Measurements from ENCODE around the gene UGGT1.
"Not testable (repeated sequence)": the region's sequence is repeated elsewhere in the genome, so short reads cannot be mapped to it uniquely, and the experiment has no call there.

Gene UGGT1

GRCh38 chr2:128166746-128167353 is 75.8 kb downstream of the UGGT1 start:
- in situ Hi-C loops (cut with MboI; ENCODE audit: low pct_unique_long_range_greater_than_20kb, low sequenced_read_pairs) = no loop called here
- DNase-seq = no peak

- no peak for DNase-seq
- in situ Hi-C loops (cut with MboI; ENCODE audit: low pct_unique_long_range_greater_than_20kb, low sequenced_read_pairs) = no loop called here
Observed at GRCh38 chr2:128169094-128169493, 78.1 kb downstream of the UGGT1 start.

- in situ Hi-C loops (cut with MboI; ENCODE audit: low pct_unique_long_range_greater_than_20kb, low sequenced_read_pairs) = no loop called here
- no peak for DNase-seq
Observed at GRCh38 chr2:128169497-128169896, 78.5 kb downstream of the UGGT1 start.

- in situ Hi-C loops (cut with MboI; ENCODE audit: low pct_unique_long_range_greater_than_20kb, low sequenced_read_pairs) = no loop called here
- DNase-seq = no peak
Observed at GRCh38 chr2:128169933-128170709, 79.1 kb downstream of the UGGT1 start.

GRCh38 chr2:128170776-128171175 is 79.8 kb downstream of the UGGT1 start:
- no peak for DNase-seq
- in situ Hi-C loops (cut with MboI; ENCODE audit: low pct_unique_long_range_greater_than_20kb, low sequenced_read_pairs) = no loop called here

GRCh38 chr2:128172191-128172590 is 81.2 kb downstream of the UGGT1 start:
- in situ Hi-C loops (cut with MboI; ENCODE audit: low pct_unique_long_range_greater_than_20kb, low sequenced_read_pairs) = no loop called here
- DNase-seq = no peak

- in situ Hi-C loops (cut with MboI; ENCODE audit: low pct_unique_long_range_greater_than_20kb, low sequenced_read_pairs); DNase-seq: not testable (repeated sequence)
Observed at GRCh38 chr2:128174067-128174466, 83.1 kb downstream of the UGGT1 start.

- in situ Hi-C loops (cut with MboI; ENCODE audit: low pct_unique_long_range_greater_than_20kb, low sequenced_read_pairs) = no loop called here
- no peak for DNase-seq
Observed at GRCh38 chr2:128177315-128177714, 86.3 kb downstream of the UGGT1 start.

GRCh38 chr2:128178149-128178649 is 87.2 kb downstream of the UGGT1 start:
- in situ Hi-C loops (cut with MboI; ENCODE audit: low pct_unique_long_range_greater_than_20kb, low sequenced_read_pairs) = no loop called here
- DNase-seq = no peak

GRCh38 chr2:128178650-128179460 is 87.9 kb downstream of the UGGT1 start:
- in situ Hi-C loops (cut with MboI; ENCODE audit: low pct_unique_long_range_greater_than_20kb, low sequenced_read_pairs) = no loop called here
- peak; percentile 67 for DNase-seq

- DNase-seq = no peak
Observed at GRCh38 chr2:128179461-128179755, 88.4 kb downstream of the UGGT1 start.

GRCh38 chr2:128180031-128180430 is 89.0 kb downstream of the UGGT1 start:
- in situ Hi-C loops (cut with MboI; ENCODE audit: low pct_unique_long_range_greater_than_20kb, low sequenced_read_pairs) = no loop called here
- DNase-seq = no peak

More at GRCh38 chr2:128179461-128179755, 88.4 kb downstream of the UGGT1 start:
- in situ Hi-C loops (cut with MboI; ENCODE audit: low pct_unique_long_range_greater_than_20kb, low sequenced_read_pairs) = no loop called here

- no peak for DNase-seq
- in situ Hi-C loops (cut with MboI; ENCODE audit: low pct_unique_long_range_greater_than_20kb, low sequenced_read_pairs) = no loop called here
Observed at GRCh38 chr2:128185576-128185975, 94.6 kb downstream of the UGGT1 start.

- in situ Hi-C loops (cut with MboI; ENCODE audit: low pct_unique_long_range_greater_than_20kb, low sequenced_read_pairs) = no loop called here
- DNase-seq = no peak
Observed at GRCh38 chr2:128187032-128187654, 96.1 kb downstream of the UGGT1 start.

GRCh38 chr2:128195435-128195984 is 104.5 kb downstream of the UGGT1 start:
- no peak for DNase-seq
- in situ Hi-C loops (cut with MboI; ENCODE audit: low pct_unique_long_range_greater_than_20kb, low sequenced_read_pairs) = no loop called here

- no peak for DNase-seq
- in situ Hi-C loops (cut with MboI; ENCODE audit: low pct_unique_long_range_greater_than_20kb, low sequenced_read_pairs) = no loop called here
Observed at GRCh38 chr2:128196026-128196425, 105.0 kb downstream of the UGGT1 start.

GRCh38 chr2:128196471-128196931 is 105.5 kb downstream of the UGGT1 start:
- DNase-seq = no peak
- in situ Hi-C loops (cut with MboI; ENCODE audit: low pct_unique_long_range_greater_than_20kb, low sequenced_read_pairs) = no loop called here

GRCh38 chr2:128197059-128197458 is 106.1 kb downstream of the UGGT1 start:
- DNase-seq = no peak
- in situ Hi-C loops (cut with MboI; ENCODE audit: low pct_unique_long_range_greater_than_20kb, low sequenced_read_pairs) = no loop called here

- in situ Hi-C loops (cut with MboI; ENCODE audit: low pct_unique_long_range_greater_than_20kb, low sequenced_read_pairs) = no loop called here
- DNase-seq = no peak
Observed at GRCh38 chr2:128198656-128199055, 107.7 kb downstream of the UGGT1 start.
